Measurements from ENCODE around the gene PRRX2.

Gene PRRX2

DNA sequence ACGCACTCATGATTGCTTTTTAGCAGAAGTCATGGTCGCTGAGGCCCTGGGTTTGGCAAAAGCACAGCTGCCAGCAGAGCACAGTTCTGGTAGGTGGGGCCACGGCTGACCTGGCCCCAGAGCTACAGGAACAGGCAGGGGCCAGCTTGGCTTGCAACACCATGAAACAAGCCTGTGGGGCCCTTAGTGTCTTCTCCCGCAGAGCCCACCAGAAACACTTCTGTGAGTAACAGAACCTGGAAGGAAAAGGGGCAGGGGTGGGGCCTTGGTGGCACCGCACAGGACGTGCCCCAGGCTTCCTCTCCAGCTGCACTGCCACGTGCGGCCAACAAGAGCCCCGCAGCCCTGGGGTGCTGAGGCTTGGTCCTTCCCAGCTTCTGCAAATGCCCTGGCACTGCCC lies 28.3 kb upstream of the PRRX2 start:
- H3K4me3 ChIP-seq (ENCODE audit: low read depth, low read length), result no peak overlapping the region
- TF ChIP-seq, protein P1, sequence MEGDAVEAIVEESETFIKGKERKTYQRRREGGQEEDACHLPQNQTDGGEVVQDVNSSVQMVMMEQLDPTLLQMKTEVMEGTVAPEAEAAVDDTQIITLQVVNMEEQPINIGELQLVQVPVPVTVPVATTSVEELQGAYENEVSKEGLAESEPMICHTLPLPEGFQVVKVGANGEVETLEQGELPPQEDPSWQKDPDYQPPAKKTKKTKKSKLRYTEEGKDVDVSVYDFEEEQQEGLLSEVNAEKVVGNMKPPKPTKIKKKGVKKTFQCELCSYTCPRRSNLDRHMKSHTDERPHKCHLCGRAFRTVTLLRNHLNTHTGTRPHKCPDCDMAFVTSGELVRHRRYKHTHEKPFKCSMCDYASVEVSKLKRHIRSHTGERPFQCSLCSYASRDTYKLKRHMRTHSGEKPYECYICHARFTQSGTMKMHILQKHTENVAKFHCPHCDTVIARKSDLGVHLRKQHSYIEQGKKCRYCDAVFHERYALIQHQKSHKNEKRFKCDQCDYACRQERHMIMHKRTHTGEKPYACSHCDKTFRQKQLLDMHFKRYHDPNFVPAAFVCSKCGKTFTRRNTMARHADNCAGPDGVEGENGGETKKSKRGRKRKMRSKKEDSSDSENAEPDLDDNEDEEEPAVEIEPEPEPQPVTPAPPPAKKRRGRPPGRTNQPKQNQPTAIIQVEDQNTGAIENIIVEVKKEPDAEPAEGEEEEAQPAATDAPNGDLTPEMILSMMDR (IDR thresholded peaks at IDR 0.05; ENCODE audit: borderline replicate concordance, insufficient read depth, low read depth, low read length), result no peak

DNA sequence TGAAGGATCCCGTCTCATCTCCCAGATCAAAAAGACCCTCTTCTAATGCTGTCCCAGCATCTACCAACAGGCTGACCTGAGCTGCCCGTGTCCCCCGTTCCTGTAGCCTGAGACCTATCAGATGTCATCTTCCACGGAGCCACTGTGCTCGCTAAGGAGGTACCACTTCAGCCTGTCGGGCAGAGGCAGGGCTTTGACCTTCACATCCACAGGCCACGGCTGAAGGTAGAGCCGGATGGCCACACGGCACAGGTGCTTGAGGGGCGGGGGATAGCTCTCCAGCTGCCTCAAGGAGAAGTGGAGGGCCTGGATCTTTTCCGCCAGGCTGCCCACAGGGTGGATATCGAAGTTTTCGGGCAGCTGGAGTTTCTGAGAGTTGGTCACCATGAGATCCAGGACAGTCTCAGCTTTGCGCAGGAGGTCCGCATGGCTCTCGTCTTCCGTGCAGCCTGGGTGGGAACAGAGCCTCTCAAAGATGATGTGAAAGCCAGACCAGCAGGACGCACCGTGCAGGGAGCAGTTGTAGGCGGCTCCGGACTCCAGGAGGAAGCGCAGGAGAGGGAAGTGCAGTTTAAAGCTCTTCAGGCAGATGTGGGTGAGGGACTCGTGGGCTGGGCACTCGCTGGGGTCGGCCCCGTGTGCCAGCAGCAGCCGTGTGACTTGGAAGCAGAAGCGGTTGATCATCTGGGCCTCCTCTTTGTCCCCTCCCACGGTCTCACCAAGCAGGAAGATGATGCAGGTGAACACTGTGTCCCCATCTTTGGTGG lies 27.6 kb upstream of the PRRX2 start:
- no peak overlapping the region for H3K4me3 ChIP-seq (ENCODE audit: low read depth, low read length)
- TF ChIP-seq, protein P1 (IDR thresholded peaks at IDR 0.05; ENCODE audit: borderline replicate concordance, insufficient read depth, low read depth, low read length), result no peak

DNA sequence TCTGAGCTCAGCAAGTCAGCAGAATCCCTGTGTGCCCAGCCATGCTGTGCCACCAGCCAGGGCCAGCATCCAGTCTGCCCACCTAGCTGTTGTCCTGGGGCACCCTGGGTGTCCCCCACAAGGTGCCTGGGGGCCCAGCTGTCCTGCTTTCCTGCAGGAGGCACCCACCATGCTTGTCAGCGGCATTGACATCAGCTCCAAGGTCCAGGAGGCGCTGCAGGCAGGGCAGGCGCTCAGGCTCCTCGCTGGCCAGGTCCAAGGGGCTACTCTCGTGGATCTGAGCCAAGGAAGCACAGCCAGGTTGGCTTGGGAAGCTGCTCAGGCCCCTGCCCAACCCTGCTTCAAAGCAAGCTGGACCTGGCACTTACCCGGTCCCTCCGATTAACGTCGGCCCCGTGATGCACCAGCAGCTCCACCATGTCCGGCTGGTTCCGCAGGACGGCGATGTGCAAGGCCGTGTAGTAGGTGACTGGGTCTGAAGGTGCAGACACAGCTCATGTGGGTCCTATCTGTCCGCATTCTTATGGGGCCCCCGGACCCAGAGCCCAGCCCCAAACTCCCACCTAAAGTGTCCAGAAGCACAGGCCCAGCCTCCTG lies 26.3 kb upstream of the PRRX2 start:
- no peak overlapping the region for H3K4me3 ChIP-seq (ENCODE audit: low read depth, low read length)
- TF ChIP-seq, protein P1 (IDR thresholded peaks at IDR 0.05; ENCODE audit: borderline replicate concordance, insufficient read depth, low read depth, low read length), result no peak

DNA sequence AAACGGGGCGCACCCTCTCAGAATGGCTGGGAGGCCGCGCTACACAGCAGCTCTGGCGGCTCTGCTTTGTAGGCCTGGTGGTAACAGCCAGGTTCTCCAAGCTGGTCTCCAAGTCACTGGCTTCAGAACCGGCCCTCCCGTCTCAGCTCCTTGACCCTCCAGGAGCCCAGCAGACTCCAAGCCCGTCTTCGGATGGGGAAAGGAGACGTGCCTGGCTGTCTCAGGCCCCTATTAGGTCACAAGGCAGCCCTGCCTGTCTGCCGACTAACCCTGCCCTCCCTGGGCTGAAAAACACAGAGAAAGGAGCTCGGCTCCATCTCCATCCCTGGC lies 25.7 kb upstream of the PRRX2 start:
- no peak overlapping the region for H3K4me3 ChIP-seq (ENCODE audit: low read depth, low read length)
- TF ChIP-seq, protein P1 (IDR thresholded peaks at IDR 0.05; ENCODE audit: borderline replicate concordance, insufficient read depth, low read depth, low read length), result no peak

DNA sequence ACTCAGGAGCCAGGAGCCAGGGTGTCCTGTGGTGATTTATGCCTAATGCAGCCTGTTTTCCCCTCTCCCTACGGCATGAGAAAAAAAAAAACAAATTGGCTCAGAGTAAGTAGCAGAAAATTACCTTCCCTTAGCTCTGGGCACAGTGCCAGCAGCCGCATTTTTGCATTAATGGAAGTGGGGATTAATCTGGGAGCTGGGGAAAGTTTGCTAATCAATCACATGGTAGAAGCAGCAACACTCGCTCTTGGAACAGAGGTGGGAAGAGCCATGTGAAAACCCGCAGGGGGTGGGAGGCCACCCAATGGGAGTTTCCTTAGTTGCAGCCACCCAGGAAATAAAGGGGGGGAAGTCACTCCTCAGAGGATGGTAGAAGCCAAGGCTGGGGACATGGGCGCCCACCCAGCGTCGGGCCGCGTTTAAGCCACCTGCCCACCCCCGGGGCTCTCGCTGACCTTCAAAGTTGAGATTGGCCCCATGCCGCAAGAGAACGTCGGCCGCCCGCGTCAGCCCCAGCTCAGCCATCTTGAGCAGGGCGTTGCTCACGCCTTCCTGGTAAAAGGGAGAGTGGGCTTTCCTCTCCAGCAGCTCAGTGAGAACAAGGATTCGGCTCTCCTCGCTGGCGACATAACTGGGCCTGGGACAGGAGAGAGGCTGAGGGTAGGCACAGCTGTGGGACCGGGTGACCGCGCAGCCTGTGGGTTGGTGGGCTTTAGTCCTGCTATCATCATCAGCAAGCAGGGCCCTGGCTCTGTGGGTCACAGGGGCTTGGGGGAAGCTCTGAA lies 25.2 kb upstream of the PRRX2 start:
- no peak overlapping the region for H3K4me3 ChIP-seq (ENCODE audit: low read depth, low read length)
- TF ChIP-seq, protein P1 (IDR thresholded peaks at IDR 0.05; ENCODE audit: borderline replicate concordance, insufficient read depth, low read depth, low read length), result no peak

DNA sequence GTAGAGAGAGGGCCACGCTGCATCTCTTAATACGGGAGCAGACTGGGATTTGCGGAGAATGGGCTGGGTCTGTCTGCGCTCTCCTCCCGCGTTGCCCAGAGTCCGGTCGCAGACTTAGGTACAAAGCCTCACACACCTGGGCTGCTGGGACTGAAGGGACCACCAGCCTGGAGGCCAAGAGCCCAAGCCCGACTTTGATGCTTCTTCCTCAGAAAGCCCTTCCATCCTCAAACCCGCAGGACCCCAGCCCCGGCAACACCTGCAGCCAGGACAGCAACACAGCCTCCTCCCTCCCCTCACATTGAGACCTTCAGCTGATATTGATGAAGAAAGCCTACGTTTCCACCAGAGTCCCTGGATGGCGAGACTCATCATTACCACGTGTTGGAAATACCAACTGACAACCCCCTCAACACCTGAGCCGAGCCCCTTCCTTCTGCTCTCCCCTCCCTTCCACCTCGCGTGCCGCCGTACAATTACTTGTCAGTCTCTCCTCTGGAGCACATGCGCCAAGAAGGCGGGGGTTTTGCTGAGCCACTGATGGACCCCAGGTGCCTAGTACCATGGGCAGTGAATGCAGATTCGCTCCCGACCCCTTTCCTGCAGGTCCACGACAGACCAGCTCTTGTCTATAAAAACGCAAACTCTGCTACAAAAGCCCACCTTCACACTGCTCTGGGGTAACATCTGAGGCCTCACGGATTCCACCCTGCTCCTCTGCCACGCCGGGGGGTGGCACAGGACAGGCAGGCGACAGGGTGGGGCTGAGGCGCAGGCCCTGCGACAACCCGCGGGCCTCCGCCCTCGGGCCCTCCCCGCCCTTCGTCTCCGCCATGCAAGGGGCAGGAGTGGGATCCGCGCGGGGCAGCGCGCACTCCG lies 24.3 kb upstream of the PRRX2 start:
- peak overlapping the region; percentile 90 for H3K4me3 ChIP-seq (ENCODE audit: low read depth, low read length)
- TF ChIP-seq, protein P1 (IDR thresholded peaks at IDR 0.05; ENCODE audit: borderline replicate concordance, insufficient read depth, low read depth, low read length), result no peak

Measured in GM12875 (cell line).